IPS-18a (cell line): ENCODE measurements around the gene BCAS3.

Experiments
- H3K27ac ChIP-seq: one replicate; pipeline ENCODE4 v1.5.1; 2013; ENCODE audit warnings: low read length
- H3K27me3 ChIP-seq: one replicate; pipeline ENCODE4 v1.6.1; 2013; ENCODE audit warnings: mild to moderate bottlenecking, low read length; ENCODE audit not compliant: control insufficient read depth, insufficient read depth
- H3K36me3 ChIP-seq: one replicate; pipeline ENCODE4 v1.6.1; 2013; ENCODE audit warnings: low read depth, low read length; ENCODE audit not compliant: control insufficient read depth
- H3K4me1 ChIP-seq: one replicate; pipeline ENCODE4 v1.6.1; 2013; ENCODE audit warnings: low read depth, low read length; ENCODE audit not compliant: control insufficient read depth
- H3K4me3 ChIP-seq: one replicate; pipeline ENCODE4 v1.5.1; 2013; ENCODE audit warnings: low read length
- H3K9ac ChIP-seq: one replicate; pipeline ENCODE4 v1.6.1; 2013; ENCODE audit warnings: mild to moderate bottlenecking, low read length, moderate library complexity
- H3K9me3 ChIP-seq: one replicate; pipeline ENCODE4 v1.6.1; 2013; ENCODE audit warnings: low read depth, low read length; ENCODE audit not compliant: control insufficient read depth

Gene BCAS3

GRCh38 chr17:60717814-60718213 is 40.2 kb downstream of the BCAS3 start:
- Histone ChIP-seq H3K4me1 (no peaks in the 10 kb centered on the region), H3K9ac (no peak overlapping the region), H3K27me3 (no peaks in the 10 kb centered on the region), H3K27ac (no peak overlapping the region), H3K36me3 (no peaks in the 10 kb centered on the region), H3K4me3 (no peak overlapping the region), H3K9me3 (no peaks in the 10 kb centered on the region)

GRCh38 chr17:60720763-60721531 is 43.3 kb downstream of the BCAS3 start:
- Histone ChIP-seq H3K36me3 (no peaks in the 10 kb centered on the region), H3K9me3 (no peaks in the 10 kb centered on the region), H3K4me3 (no peak overlapping the region), H3K27me3 (no peaks in the 10 kb centered on the region), H3K27ac (no peak overlapping the region), H3K9ac (no peak overlapping the region), H3K4me1 (no peaks in the 10 kb centered on the region)

- Histone ChIP-seq H3K4me1 (no peaks in the 10 kb centered on the region), H3K9ac (no peak overlapping the region), H3K36me3 (no peaks in the 10 kb centered on the region), H3K27me3 (no peaks in the 10 kb centered on the region), H3K27ac (no peak overlapping the region), H3K4me3 (no peak overlapping the region), H3K9me3 (no peaks in the 10 kb centered on the region)
Observed at GRCh38 chr17:60724647-60725046, 47.0 kb downstream of the BCAS3 start.

GRCh38 chr17:60729854-60730253 is 52.2 kb downstream of the BCAS3 start:
- no peaks in the 10 kb centered on the region for H3K9me3 ChIP-seq
- no peak overlapping the region for H3K9ac ChIP-seq
- no peaks in the 10 kb centered on the region for H3K27me3 ChIP-seq
- H3K27ac ChIP-seq, result no peak overlapping the region
- H3K4me3 ChIP-seq, result no peak overlapping the region
- H3K36me3 ChIP-seq, result no peaks in the 10 kb centered on the region
- H3K4me1 ChIP-seq, result no peaks in the 10 kb centered on the region

- H3K9ac ChIP-seq, result no peak overlapping the region
- H3K27ac ChIP-seq, result no peak overlapping the region
- no peaks in the 10 kb centered on the region for H3K27me3 ChIP-seq
- H3K36me3 ChIP-seq, result no peaks in the 10 kb centered on the region
- H3K4me3 ChIP-seq, result no peak overlapping the region
- no peaks in the 10 kb centered on the region for H3K9me3 ChIP-seq
- H3K4me1 ChIP-seq, result no peaks in the 10 kb centered on the region
Observed at GRCh38 chr17:60730273-60730672, 52.6 kb downstream of the BCAS3 start.

- no peak overlapping the region for H3K27ac ChIP-seq
- H3K9ac ChIP-seq, result no peak overlapping the region
- no peaks in the 10 kb centered on the region for H3K36me3 ChIP-seq
- no peaks in the 10 kb centered on the region for H3K27me3 ChIP-seq
- peaks cover 3% of the 10 kb centered on the region for H3K4me1 ChIP-seq
- no peak overlapping the region for H3K4me3 ChIP-seq
- no peaks in the 10 kb centered on the region for H3K9me3 ChIP-seq
Observed at GRCh38 chr17:60738287-60738686, 60.6 kb downstream of the BCAS3 start.

- peaks cover 19% of the 10 kb centered on the region for H3K4me1 ChIP-seq
Observed at GRCh38 chr17:60740584-60740983, 62.9 kb downstream of the BCAS3 start.

GRCh38 chr17:60741031-60741430 is 63.4 kb downstream of the BCAS3 start:
- H3K27ac ChIP-seq, result no peak overlapping the region
- no peak overlapping the region for H3K9ac ChIP-seq
- peaks cover 21% of the 10 kb centered on the region for H3K4me1 ChIP-seq
- H3K9me3 ChIP-seq, result no peaks in the 10 kb centered on the region
- no peaks in the 10 kb centered on the region for H3K27me3 ChIP-seq
- no peaks in the 10 kb centered on the region for H3K36me3 ChIP-seq
- no peak overlapping the region for H3K4me3 ChIP-seq

More at GRCh38 chr17:60740584-60740983, 62.9 kb downstream of the BCAS3 start:
- H3K36me3 ChIP-seq, result no peaks in the 10 kb centered on the region
- no peaks in the 10 kb centered on the region for H3K9me3 ChIP-seq
- H3K4me3 ChIP-seq, result no peak overlapping the region
- no peak overlapping the region for H3K9ac ChIP-seq
- no peak overlapping the region for H3K27ac ChIP-seq
- H3K27me3 ChIP-seq, result no peaks in the 10 kb centered on the region

- H3K27ac ChIP-seq, result peak overlapping the region; percentile 40
- H3K9ac ChIP-seq, result peak overlapping the region; percentile 42
- peaks cover 42% of the 10 kb centered on the region for H3K4me1 ChIP-seq
- H3K36me3 ChIP-seq, result no peaks in the 10 kb centered on the region
- H3K4me3 ChIP-seq, result peak overlapping the region; percentile 34
- H3K27me3 ChIP-seq, result no peaks in the 10 kb centered on the region
- no peaks in the 10 kb centered on the region for H3K9me3 ChIP-seq
Observed at GRCh38 chr17:60743282-60743681, 65.6 kb downstream of the BCAS3 start.

GRCh38 chr17:60743799-60744198 is 66.1 kb downstream of the BCAS3 start:
- Histone ChIP-seq H3K27me3 (no peaks in the 10 kb centered on the region), H3K27ac (peak overlapping the region; percentile 40), H3K9ac (peak overlapping the region; percentile 42), H3K4me3 (peak overlapping the region; percentile 34), H3K4me1 (peaks cover 44% of the 10 kb centered on the region), H3K36me3 (no peaks in the 10 kb centered on the region), H3K9me3 (no peaks in the 10 kb centered on the region)

GRCh38 chr17:60744355-60744966 is 66.8 kb downstream of the BCAS3 start:
- Histone ChIP-seq H3K27me3 (no peaks in the 10 kb centered on the region), H3K4me1 (peaks cover 50% of the 10 kb centered on the region), H3K9ac (peak overlapping the region; percentile 42), H3K9me3 (no peaks in the 10 kb centered on the region), H3K27ac (no peak overlapping the region), H3K36me3 (no peaks in the 10 kb centered on the region), H3K4me3 (no peak overlapping the region)

GRCh38 chr17:60745544-60745943 is 67.9 kb downstream of the BCAS3 start:
- Histone ChIP-seq H3K27me3 (no peaks in the 10 kb centered on the region), H3K4me3 (no peak overlapping the region), H3K9ac (no peak overlapping the region), H3K9me3 (no peaks in the 10 kb centered on the region), H3K27ac (no peak overlapping the region), H3K4me1 (peaks cover 50% of the 10 kb centered on the region), H3K36me3 (no peaks in the 10 kb centered on the region)
